Putamen (tissue), 1 donor: ENCODE data around the gene GAS2.

Experiments used
- DNase-seq: peaks from one replicate; pipeline ENCODE4 v3.0.0-alpha.2; 2016; ENCODE audit warnings: low spot score

GAS2 gene

DNA sequence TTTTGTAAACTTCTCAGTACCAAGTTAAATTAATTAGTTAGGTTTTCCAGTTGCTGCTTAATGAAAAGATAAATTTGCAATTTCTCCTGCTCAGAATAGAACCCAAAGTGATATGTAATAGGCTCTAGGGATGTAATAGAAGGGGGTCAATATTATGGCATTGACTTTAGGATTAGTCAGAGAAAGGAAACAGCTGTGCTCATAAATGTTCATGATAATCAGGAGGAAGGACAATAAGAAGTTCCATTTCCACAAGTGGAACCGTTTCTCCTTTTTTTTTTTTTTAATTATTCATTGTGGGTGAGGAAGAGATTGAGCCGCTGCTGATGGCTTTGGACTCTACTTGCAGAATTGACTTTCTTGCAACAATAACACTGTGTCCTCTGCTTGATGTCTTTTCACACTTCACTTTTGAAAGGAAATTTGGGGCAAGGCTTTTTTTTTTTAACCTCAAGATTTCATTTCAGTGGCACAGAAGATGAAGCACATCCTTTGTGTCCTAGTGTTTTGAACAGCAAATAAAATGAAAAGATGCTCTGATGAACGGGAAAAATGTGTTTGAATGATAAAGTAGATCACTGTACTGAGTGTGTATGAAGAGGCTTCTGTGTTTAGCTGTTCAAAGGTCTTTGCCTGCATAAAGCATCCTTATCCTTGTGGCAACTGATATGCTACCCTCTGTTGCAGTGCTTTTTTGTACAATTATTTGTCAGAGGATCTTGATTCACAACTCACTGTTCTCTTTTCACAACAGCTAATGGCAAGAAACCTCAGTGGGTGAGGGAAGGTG is 62.4 kb downstream of the GAS2 start:
- DNase-seq: no peak

GRCh38 chr11:22730319-22730718 is 63.9 kb downstream of the GAS2 start:
- DNase-seq: no peak

DNA sequence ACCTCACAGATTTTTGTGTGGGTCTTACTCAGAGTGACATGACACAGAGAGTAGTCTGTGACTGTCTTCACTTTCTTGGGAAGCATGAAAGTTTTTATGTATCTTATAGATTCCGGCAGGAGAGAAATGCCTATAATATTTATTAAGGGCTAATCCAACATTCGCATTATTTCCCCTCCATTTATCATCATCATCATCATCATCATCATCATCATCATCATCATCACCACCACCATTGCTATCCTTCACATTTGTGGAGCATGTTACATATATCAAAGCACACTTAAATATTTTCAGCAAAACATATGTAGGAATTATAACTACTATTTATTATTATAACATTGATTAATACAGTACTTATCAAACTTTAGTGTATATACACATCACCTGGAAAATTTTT is 66.2 kb downstream of the GAS2 start:
- no peak for DNase-seq

GRCh38 chr11:22733475-22734248 is 67.3 kb downstream of the GAS2 start:
- no peak for DNase-seq

- DNase-seq: no peak
These were observed 68.4 kb downstream of the GAS2 start for GRCh38 chr11:22734628-22735345.

DNA sequence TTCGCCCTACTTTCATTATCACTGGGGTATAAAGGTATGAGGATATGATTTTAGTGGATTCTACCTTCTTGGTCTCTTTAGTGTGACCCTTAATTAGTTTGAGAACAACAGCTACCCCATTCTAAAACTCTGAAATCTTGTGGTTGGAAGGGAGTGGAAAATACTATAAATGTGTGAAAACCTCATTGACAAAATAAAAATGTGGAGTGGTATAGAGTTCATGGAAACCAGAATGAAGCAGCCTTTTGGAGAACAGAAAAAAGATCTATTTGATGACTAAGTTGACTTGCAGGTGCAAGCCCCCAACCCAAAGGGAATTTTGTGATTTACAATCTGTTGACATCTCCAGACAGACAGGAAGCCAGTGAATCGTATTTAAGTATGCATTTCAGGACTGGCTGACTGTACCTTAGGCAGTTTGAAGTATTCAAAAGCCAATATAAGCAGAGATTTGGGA is 75.8 kb downstream of the GAS2 start:
- DNase-seq: no peak

DNA sequence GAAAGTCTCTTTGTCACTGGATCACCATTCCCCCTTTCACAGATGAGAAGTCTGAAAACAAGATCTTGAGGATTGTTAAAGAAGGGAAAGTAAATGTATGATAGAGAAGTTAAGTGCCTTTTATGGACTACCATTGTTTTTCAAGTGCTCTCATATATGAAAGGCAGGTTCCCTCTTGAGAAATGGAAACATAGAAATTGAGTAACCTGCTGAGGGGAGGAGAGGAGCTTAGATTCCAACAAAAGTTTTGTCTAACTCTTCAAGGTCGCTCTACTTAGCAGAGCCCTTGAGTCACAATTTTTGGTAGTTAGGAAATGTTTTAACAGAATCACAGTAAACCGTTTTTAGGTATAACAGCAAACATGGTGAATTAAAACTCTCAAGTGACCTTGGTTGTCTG is 83.1 kb downstream of the GAS2 start:
- no peak for DNase-seq

DNA sequence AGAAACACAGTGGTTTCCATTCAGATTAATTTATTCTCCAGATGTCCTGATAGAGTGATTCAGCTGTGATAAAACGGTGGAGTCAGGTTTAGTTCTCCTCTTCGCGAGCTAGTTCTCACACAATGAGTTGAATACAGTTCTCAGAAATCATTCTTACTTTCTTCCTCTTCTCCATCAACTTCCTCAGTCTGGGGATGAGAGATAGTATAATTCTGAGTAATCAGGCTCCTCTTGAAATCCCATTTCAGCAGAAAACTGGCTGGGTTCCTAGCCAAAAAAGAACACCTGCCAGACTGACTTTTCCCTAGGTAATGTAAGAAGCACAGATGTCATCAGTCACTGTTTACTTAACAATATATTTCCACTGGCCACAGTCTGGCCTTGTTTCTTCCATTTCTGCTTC is 86.5 kb downstream of the GAS2 start:
- DNase-seq: no peak

DNA sequence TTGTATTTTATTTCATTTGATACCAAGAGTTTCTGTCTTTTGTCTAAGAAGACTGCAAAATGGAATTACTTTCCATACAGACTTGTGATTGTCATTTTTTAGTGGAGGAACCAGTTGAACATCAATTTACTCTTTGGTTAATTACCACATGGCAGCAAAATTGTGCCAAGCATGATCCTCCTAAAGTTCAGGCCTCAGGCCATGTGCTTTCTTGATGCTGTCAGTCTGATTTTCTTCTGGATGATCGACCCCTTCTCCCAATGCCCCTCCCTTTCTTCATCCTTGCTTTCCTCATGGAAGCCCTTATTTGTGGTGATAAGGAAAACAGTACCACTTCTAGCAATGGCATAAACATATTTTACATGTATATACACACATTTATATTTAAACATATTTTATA is 87.0 kb downstream of the GAS2 start:
- no peak for DNase-seq

DNA sequence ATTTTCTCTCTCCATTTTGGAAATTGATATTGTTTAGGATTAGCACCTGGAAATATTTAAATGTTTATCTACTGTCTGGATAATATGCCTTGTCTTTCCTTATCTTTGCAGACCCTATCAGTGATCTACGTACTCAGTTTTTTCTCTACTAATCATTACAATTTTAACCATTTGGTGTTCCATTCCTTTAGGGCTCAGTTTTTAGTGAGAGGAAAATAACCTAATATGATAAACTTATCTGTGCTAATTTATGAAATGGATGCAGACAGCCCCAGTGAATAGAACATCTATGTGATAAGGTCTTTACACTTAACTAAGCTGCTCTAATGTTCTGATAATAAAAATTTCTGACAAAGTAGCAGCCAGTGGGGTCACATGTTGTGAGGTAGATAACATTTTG is 94.7 kb downstream of the GAS2 start:
- no peak for DNase-seq

- DNase-seq: no peak
These were observed 96.8 kb downstream of the GAS2 start for GRCh38 chr11:22763166-22763565.

- no peak for DNase-seq
These were observed 98.3 kb downstream of the GAS2 start for GRCh38 chr11:22764735-22765134.

DNA sequence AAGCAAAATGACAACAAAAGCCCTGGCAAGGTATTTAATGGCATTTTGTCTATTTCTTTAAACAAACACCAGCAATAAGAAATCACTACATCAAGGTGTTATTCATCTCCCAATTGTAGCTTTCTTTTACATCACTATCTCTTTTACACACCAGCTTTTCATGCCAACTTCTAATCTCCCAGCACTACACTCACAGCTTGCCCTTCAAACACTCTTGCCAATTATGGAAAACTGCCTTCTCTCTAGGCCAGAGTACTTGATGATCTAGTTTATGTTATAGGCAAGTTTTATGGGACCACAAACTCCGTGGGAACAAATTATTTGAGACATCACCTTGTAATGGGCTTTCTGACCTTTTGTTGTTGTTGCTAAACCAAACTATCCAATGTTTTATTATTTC is 101.9 kb downstream of the GAS2 start:
- DNase-seq: no peak

GRCh38 chr11:22769081-22769480 is 102.7 kb downstream of the GAS2 start:
- no peak for DNase-seq

- no peak for DNase-seq
These were observed 108.3 kb downstream of the GAS2 start for GRCh38 chr11:22774716-22775115.

DNA sequence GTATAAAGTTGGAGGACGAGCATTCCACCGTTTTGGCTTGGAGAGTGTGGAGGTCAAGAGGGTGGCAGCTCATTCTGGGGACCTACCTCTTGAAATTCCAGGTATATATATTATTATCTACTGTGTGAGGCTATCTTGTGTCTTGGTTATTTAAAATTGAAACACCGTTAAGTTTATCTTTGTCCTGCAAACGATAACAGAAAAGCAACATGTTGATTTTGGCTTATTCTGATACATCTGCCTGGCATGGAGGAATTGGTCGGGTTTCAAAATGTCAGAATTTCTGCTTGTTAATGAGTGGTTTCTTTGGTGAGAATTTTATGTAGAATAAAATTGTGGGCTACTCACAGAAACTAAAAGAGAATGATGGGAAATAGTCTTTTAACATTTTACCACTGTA is 108.8 kb downstream of the GAS2 start:
- no peak for DNase-seq

DNA sequence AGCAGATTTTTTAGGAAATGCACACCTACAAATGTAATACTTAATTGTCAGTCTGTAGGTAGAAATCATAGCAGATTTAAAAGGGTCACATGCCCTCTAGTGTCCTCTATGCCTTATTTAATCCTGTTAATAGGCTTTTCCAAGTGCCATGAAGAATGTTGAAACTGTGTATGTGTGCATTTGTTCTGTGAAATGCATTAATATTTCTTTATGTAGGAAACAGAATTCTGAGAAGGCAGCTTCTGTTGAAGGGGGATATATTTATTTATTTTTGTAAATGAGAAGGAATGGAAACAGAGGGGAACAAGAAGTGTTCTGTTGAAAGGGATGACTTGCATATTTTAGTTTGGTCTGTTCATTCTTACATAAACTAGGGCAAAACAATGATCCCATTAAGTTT is 112.2 kb downstream of the GAS2 start:
- peak; percentile 28 for DNase-seq

GRCh38 chr11:22779850-22780249 is 113.4 kb downstream of the GAS2 start:
- no peak for DNase-seq

GRCh38 chr11:22780952-22781593 is 114.7 kb downstream of the GAS2 start:
- DNase-seq: no peak

GRCh38 chr11:22785251-22785650 is 118.8 kb downstream of the GAS2 start:
- no peak for DNase-seq

DNA sequence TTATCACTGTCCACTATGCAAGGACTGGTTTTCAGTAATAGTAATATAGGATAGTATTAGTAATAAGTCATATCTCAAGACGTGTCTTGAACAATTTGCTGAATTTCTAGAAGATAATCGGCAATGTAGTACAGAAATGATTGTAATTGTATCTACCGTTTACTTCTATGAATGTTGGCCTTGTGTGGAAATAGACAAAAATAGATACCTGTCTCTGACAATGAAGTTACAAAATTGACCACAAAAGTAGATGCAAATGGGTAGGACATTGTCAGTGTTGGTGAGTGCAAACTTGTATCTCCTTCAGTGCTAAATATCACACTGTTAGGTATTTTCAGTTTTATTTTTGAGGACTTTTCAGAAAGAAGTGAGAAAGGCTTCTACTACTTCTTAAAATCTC is 120.1 kb downstream of the GAS2 start:
- DNase-seq: no peak

DNA sequence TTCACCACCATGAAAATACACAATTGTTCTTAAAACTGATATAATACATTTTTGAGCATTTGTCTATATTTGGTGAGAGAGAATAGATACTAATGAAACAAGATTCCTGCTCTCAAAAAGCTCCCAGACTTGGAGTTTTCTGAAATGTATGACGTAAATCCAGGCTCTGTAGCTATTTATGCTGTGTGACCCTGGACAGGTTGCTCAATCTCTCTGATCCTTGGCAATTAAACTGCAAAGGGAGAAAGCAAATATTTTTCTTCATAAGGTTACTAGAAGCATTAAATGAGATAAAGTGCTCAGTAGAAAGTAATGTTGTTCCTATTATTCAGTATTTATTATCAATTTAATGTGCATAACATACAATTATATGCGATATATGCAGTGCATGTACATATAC is 120.6 kb downstream of the GAS2 start:
- no peak for DNase-seq
